ENCODE results near the gene CD109.

DNA sequence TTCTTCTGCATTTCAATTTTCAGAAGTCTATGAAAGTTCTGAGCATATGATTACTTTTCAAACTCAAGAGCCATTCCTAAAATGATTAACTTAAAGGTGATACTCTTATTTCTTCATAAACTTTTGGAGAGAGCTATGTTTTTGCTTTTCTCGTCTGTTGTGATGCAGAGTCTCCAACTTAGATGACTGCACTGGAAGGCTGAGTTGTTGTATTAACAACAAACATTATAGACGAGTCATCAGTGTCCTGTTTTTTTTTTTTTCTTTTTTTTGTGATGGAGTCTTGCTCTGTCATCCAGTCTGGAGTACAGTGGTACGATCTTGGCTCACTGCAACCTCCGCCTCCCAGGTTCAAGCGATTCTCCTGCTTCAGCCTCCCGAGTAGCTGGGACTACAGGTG is 101.9 kb downstream of the CD109 start:
- TF ChIP-seq TCF4 (CRISPR knock-in tag; IDR thresholded peaks at IDR 0.05; ENCODE audit: borderline replicate concordance) (no peak), ZNF565 (CRISPR knock-in tag; conservative IDR thresholded peaks at IDR 0.05; ENCODE audit: low read depth) (no peak), OSR1 (CRISPR knock-in tag; IDR thresholded peaks at IDR 0.05) (no peak), TOX (CRISPR knock-in tag; IDR thresholded peaks at IDR 0.05; ENCODE audit: borderline replicate concordance) (no peak)
- TF ChIP-seq, protein P1, sequence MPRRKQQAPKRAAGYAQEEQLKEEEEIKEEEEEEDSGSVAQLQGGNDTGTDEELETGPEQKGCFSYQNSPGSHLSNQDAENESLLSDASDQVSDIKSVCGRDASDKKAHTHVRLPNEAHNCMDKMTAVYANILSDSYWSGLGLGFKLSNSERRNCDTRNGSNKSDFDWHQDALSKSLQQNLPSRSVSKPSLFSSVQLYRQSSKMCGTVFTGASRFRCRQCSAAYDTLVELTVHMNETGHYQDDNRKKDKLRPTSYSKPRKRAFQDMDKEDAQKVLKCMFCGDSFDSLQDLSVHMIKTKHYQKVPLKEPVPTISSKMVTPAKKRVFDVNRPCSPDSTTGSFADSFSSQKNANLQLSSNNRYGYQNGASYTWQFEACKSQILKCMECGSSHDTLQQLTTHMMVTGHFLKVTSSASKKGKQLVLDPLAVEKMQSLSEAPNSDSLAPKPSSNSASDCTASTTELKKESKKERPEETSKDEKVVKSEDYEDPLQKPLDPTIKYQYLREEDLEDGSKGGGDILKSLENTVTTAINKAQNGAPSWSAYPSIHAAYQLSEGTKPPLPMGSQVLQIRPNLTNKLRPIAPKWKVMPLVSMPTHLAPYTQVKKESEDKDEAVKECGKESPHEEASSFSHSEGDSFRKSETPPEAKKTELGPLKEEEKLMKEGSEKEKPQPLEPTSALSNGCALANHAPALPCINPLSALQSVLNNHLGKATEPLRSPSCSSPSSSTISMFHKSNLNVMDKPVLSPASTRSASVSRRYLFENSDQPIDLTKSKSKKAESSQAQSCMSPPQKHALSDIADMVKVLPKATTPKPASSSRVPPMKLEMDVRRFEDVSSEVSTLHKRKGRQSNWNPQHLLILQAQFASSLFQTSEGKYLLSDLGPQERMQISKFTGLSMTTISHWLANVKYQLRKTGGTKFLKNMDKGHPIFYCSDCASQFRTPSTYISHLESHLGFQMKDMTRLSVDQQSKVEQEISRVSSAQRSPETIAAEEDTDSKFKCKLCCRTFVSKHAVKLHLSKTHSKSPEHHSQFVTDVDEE (CRISPR knock-in tag; IDR thresholded peaks at IDR 0.05), result no peak

Measured in SK-N-SH treated with all-trans-retinoic acid at 6 μM for 48 hours (cell line).